HG03060 (cell line): Measurements from ENCODE around the gene CCDC90B.
A peak's percentile ranks its signal among the peaks of the same experiment; 100 is the strongest.
"Not testable (repeated sequence)": the region's sequence is repeated elsewhere in the genome, so short reads cannot be mapped to it uniquely, and the experiment has no call there.

ENCODE experiments used
- ATAC-seq: cut with Tn5 transposase; IDR thresholded peaks from one replicate; pipeline ENCODE4 v1.9.1; 2021; ENCODE audit warnings: low read depth, moderate number of reproducible peaks; ENCODE audit not compliant: unreplicated experiment

CCDC90B gene

GRCh38 chr11:83292709-83293456 is 6.7 kb upstream of the CCDC90B start:
- ATAC-seq = peak; percentile 44

- ATAC-seq = no peak
Measured at GRCh38 chr11:83287631-83288030, 1.5 kb upstream of the CCDC90B start.

- ATAC-seq = peak; percentile 26
Measured at GRCh38 chr11:83285151-83285770, 906 bp downstream of the CCDC90B start.

- ATAC-seq = no peak
Measured at GRCh38 chr11:83284501-83285150, 1.5 kb downstream of the CCDC90B start.

- ATAC-seq = no peak
Measured at GRCh38 chr11:83282084-83282716, 4.0 kb downstream of the CCDC90B start.

- no peak for ATAC-seq
Measured at GRCh38 chr11:83280256-83280655, 5.9 kb downstream of the CCDC90B start.

- ATAC-seq = no peak
Measured at GRCh38 chr11:83278351-83278750, 7.8 kb downstream of the CCDC90B start.

- no peak for ATAC-seq
Measured at GRCh38 chr11:83275888-83276641, 10.1 kb downstream of the CCDC90B start.

- ATAC-seq = no peak
Measured at GRCh38 chr11:83272627-83273026, 13.5 kb downstream of the CCDC90B start.

- not testable (repeated sequence) for ATAC-seq
Measured at GRCh38 chr11:83271734-83272133, 14.4 kb downstream of the CCDC90B start.

- not testable (repeated sequence) for ATAC-seq
Measured at GRCh38 chr11:83269080-83269479, 17.1 kb downstream of the CCDC90B start.

GRCh38 chr11:83265331-83265730 is 20.8 kb downstream of the CCDC90B start:
- no peak for ATAC-seq

GRCh38 chr11:83259559-83259958 is 26.6 kb downstream of the CCDC90B start:
- no peak for ATAC-seq

- ATAC-seq = no peak
Measured at GRCh38 chr11:83257761-83258168, 28.4 kb downstream of the CCDC90B start.

- ATAC-seq = no peak
Measured at GRCh38 chr11:83256602-83257340, 29.4 kb downstream of the CCDC90B start.

- ATAC-seq = no peak
Measured at GRCh38 chr11:83255366-83255765, 30.8 kb downstream of the CCDC90B start.

- no peak for ATAC-seq
Measured at GRCh38 chr11:83252941-83253340, 33.2 kb downstream of the CCDC90B start.

GRCh38 chr11:83252266-83252665 is 33.9 kb downstream of the CCDC90B start:
- no peak for ATAC-seq

- ATAC-seq = peak; percentile 55
Measured at GRCh38 chr11:83249972-83250593, 36.1 kb downstream of the CCDC90B start.
